ENCODE data around the gene PIP5K1B. TPM values are rescaled to one million over a fixed set of nuclear protein-coding genes. Genes with fewer than 3 reads are reported as not detected.

PIP5K1B gene
- total RNA-seq, 1 experiment from 2014 or later, result 10.3 TPM

DNA sequence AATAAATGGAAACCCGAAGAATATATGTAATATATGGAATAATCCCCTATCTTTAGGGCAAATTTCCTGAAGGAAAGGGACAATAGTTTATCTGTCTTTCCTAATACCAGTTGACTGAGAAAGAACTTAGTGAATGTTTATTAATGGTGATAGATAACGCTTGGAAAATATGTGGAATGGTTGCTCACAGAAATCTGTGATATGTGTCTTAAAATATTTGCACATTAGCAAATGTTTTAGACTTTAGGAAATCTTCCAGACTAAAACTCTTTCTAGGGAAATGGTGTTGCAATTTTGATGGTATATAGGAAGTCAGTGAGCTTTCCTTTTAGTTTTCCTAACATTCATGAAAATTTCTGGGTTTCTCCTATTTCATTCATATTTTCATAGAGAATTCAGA lies 90.4 kb downstream of the PIP5K1B start:
- Mint-ChIP-seq H3K4me3 (ENCODE audit: unreplicated experiment) (no peak overlapping the region), H3K27ac (ENCODE audit: unreplicated experiment) (no peak overlapping the region), H3K4me1 (ENCODE audit: low read depth, unreplicated experiment) (peaks cover 9% of the 10 kb centered on the region), H3K36me3 (ENCODE audit: insufficient read depth, unreplicated experiment) (peaks cover 11% of the 10 kb centered on the region), H3K9me3 (ENCODE audit: unreplicated experiment) (no peaks in the 10 kb centered on the region), H3K27me3 (ENCODE audit: insufficient read depth, unreplicated experiment) (no peaks in the 10 kb centered on the region)
- H3K4me1 ChIP-seq, result peaks cover 9% of the 10 kb centered on the region; the same call in 1 of the 2 replicates
- CTCF ChIA-PET, result no interaction called here
- POLR2A ChIA-PET, result no interaction called here
- H3K27me3 ChIP-seq (replicated peaks; ENCODE audit: control insufficient read depth, insufficient read depth, low read length), result no peaks in the 10 kb centered on the region
- peak in 1 of 2 experiments; percentile 2 for DNase-seq
- H3K9me3 ChIP-seq, result no peaks in the 10 kb centered on the region
- no peak overlapping the region for H3K4me3 ChIP-seq (ENCODE audit: low read depth, low read length)
- H3K36me3 ChIP-seq (ENCODE audit: control insufficient read depth, insufficient read depth, low read length), result no peaks in the 10 kb centered on the region
- BruUV-seq (replicated peaks), result no TSS peak
- intact Hi-C loops (cut with micrococcal nuclease; ENCODE audit: unreplicated experiment), result loop anchor here (1.0 to 5.0 kb wide), 3 partner anchors 13 to 93 kb away; no protein-coding TSS in a partner anchor
- TF ChIP-seq, protein P1, sequence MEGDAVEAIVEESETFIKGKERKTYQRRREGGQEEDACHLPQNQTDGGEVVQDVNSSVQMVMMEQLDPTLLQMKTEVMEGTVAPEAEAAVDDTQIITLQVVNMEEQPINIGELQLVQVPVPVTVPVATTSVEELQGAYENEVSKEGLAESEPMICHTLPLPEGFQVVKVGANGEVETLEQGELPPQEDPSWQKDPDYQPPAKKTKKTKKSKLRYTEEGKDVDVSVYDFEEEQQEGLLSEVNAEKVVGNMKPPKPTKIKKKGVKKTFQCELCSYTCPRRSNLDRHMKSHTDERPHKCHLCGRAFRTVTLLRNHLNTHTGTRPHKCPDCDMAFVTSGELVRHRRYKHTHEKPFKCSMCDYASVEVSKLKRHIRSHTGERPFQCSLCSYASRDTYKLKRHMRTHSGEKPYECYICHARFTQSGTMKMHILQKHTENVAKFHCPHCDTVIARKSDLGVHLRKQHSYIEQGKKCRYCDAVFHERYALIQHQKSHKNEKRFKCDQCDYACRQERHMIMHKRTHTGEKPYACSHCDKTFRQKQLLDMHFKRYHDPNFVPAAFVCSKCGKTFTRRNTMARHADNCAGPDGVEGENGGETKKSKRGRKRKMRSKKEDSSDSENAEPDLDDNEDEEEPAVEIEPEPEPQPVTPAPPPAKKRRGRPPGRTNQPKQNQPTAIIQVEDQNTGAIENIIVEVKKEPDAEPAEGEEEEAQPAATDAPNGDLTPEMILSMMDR (IDR thresholded peaks at IDR 0.05; ENCODE audit: insufficient read depth in 1 of 2, low read depth in 1 of 2, low read length in 1 of 2, severe bottlenecking in 1 of 2, unreplicated experiment in 1 of 2), result no peak

DNA sequence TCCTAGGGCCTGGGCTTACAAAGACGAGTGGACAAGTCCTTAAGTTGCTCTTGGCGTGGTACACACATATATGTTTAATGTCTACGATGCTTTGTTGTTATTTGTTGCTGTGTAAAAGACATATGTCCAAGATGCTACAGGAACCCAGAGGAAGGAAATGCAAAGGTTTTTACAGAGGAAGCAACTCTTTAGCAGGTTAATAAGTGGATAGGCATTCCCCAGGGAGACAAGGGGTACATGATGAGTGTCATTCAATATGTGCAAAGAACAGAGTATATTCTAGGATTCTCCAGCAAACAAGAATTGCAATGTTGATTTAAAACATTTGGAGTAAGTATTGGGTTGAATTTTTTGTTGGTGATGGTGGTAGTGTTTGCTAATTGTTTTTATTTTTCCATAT lies 92.1 kb downstream of the PIP5K1B start:
- H3K27me3 ChIP-seq (replicated peaks; ENCODE audit: control insufficient read depth, insufficient read depth, low read length), result no peaks in the 10 kb centered on the region
- CTCF ChIA-PET, result no interaction called here
- no peak overlapping the region for H3K27ac Mint-ChIP-seq (ENCODE audit: unreplicated experiment)
- peaks cover 9% of the 10 kb centered on the region for H3K4me1 Mint-ChIP-seq (ENCODE audit: low read depth, unreplicated experiment)
- no peaks in the 10 kb centered on the region for H3K9me3 Mint-ChIP-seq (ENCODE audit: unreplicated experiment)
- peaks cover 11% of the 10 kb centered on the region for H3K36me3 Mint-ChIP-seq (ENCODE audit: insufficient read depth, unreplicated experiment)
- TF ChIP-seq, protein P1 (IDR thresholded peaks at IDR 0.05; ENCODE audit: insufficient read depth in 1 of 2, low read depth in 1 of 2, low read length in 1 of 2, severe bottlenecking in 1 of 2, unreplicated experiment in 1 of 2), result no peak
- no peak overlapping the region for H3K4me3 Mint-ChIP-seq (ENCODE audit: unreplicated experiment)
- intact Hi-C loops (cut with micrococcal nuclease; ENCODE audit: unreplicated experiment), result loop anchor here (5.0 kb wide), 2 partner anchors 65 to 95 kb away; no protein-coding TSS in a partner anchor
- no peaks in the 10 kb centered on the region for H3K9me3 ChIP-seq
- BruUV-seq (replicated peaks), result no TSS peak
- no peak overlapping the region for H3K4me3 ChIP-seq (ENCODE audit: low read depth, low read length)
- peaks cover 9% of the 10 kb centered on the region; the same call in 1 of the 2 replicates for H3K4me1 ChIP-seq
- DNase-seq, result no peak
- POLR2A ChIA-PET, result no interaction called here
- H3K27me3 Mint-ChIP-seq (ENCODE audit: insufficient read depth, unreplicated experiment), result no peaks in the 10 kb centered on the region
- H3K36me3 ChIP-seq (ENCODE audit: control insufficient read depth, insufficient read depth, low read length), result no peaks in the 10 kb centered on the region

DNA sequence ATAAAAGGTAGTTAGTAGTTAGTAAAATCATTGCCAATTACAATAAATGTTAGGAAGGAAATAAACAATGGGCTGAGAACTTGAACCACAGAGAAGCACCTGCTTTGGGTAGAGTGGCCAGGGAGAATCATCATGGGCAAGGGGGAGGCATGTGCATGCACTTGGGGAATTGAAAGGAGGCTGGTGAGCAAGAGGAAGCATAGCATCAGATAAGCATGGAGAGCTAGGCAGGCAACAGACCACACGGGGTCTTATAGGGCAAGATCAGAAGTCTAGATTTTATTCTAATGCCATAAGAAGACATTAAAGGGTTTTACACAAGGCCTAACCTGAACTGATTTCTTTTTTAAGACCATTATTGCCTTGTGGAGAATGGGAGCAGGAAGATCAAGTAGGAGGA lies 93.4 kb downstream of the PIP5K1B start:
- TF ChIP-seq, protein P1 (IDR thresholded peaks at IDR 0.05; ENCODE audit: insufficient read depth in 1 of 2, low read depth in 1 of 2, low read length in 1 of 2, severe bottlenecking in 1 of 2, unreplicated experiment in 1 of 2), result no peak
- Histone ChIP-seq H3K9me3 (no peaks in the 10 kb centered on the region), H3K36me3 (ENCODE audit: control insufficient read depth, insufficient read depth, low read length) (no peaks in the 10 kb centered on the region), H3K4me3 (ENCODE audit: low read depth, low read length) (no peak overlapping the region), H3K27me3 (replicated peaks; ENCODE audit: control insufficient read depth, insufficient read depth, low read length) (no peaks in the 10 kb centered on the region), H3K4me1 (peaks cover 5% of the 10 kb centered on the region; the same call in 1 of the 2 replicates)
- CTCF ChIA-PET, result no interaction called here
- DNase-seq, result no peak
- no peaks in the 10 kb centered on the region for H3K9me3 Mint-ChIP-seq (ENCODE audit: unreplicated experiment)
- peaks cover 11% of the 10 kb centered on the region for H3K36me3 Mint-ChIP-seq (ENCODE audit: insufficient read depth, unreplicated experiment)
- intact Hi-C loops (cut with micrococcal nuclease; ENCODE audit: unreplicated experiment), result loop anchor here (5.0 kb wide), 2 partner anchors 66 to 96 kb away; no protein-coding TSS in a partner anchor
- H3K27ac Mint-ChIP-seq (ENCODE audit: unreplicated experiment), result peak overlapping the region; percentile 55
- no TSS peak for BruUV-seq (replicated peaks)
- no peak overlapping the region for H3K4me3 Mint-ChIP-seq (ENCODE audit: unreplicated experiment)
- POLR2A ChIA-PET, result no interaction called here
- H3K27me3 Mint-ChIP-seq (ENCODE audit: insufficient read depth, unreplicated experiment), result no peaks in the 10 kb centered on the region
- H3K4me1 Mint-ChIP-seq (ENCODE audit: low read depth, unreplicated experiment), result peaks cover 9% of the 10 kb centered on the region

Measured in Caco-2 (cell line).